Measurements from ENCODE around the gene BBS9. TPM values are rescaled to one million over a fixed set of nuclear protein-coding genes. Genes with fewer than 3 reads are reported as not detected.

Gene BBS9
- total RNA-seq, 4 donors from 2014 or later = 16.4 to 26.0 (median 21.4) TPM

DNA sequence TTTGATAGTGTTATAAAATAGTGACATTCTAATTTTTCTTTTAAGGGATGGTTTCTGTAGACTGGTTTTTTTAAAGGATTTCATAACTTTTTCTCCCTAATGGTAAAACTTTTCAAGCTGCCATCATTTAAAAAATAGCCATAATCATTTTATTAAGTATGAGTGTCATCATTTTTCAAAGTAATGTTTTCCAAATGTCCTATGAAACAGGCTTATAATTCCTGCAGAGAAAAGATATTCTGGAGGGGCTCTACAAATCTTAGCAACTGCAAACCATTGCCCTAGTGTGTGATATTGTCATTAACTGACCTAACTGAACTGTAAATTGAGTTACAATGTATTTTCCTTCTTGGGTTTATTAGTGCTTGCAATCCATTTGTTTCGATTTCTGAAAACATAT is 226.0 kb downstream of the BBS9 start:
- no peak overlapping the region for H3K27ac ChIP-seq
- no peaks in the 10 kb centered on the region for H3K9me3 ChIP-seq
- WGBS = 100% methylated on average over 1 of the region's 1 CpG
- no peak for TF ChIP-seq EP300 (IDR thresholded peaks at IDR 0.05)
- TF ChIP-seq POLR2AphosphoS5 (IDR thresholded peaks at IDR 0.05) = no peak
- TF ChIP-seq POLR2A (IDR thresholded peaks at IDR 0.05) = no peak
- no peak for TF ChIP-seq CTCF (IDR thresholded peaks at IDR 0.05)
- no peak for DNase-seq (ENCODE audit: low spot score in 2 of 2)
- H3K27me3 ChIP-seq = no peaks in the 10 kb centered on the region
- no peak overlapping the region for H3K4me3 ChIP-seq
- no peaks in the 10 kb centered on the region for H3K4me1 ChIP-seq
- H3K36me3 ChIP-seq = peaks cover 2% of the 10 kb centered on the region

DNA sequence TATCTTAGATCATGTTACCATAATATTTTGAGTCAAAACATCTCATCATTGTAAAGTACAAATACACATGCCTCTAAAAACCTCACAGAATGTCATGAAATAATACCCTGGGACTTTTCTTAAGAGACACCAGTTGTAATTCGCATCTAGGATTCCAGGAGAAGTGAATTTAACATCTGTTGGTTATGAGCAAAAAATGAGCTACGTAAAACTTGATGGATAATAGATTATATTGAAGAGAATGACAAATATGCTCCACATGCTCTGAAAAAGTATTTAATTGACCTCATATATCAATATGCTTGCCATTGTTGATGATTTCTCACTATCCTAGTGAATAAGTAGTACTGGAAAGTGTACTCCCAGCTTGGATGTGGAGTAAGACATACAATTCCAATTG is 227.0 kb downstream of the BBS9 start:
- no peak for TF ChIP-seq EP300 (IDR thresholded peaks at IDR 0.05)
- TF ChIP-seq CTCF (IDR thresholded peaks at IDR 0.05) = no peak
- no peak for TF ChIP-seq POLR2AphosphoS5 (IDR thresholded peaks at IDR 0.05)
- no peak for TF ChIP-seq POLR2A (IDR thresholded peaks at IDR 0.05)
- Histone ChIP-seq H3K36me3 (no peaks in the 10 kb centered on the region), H3K27me3 (no peaks in the 10 kb centered on the region), H3K9me3 (no peaks in the 10 kb centered on the region), H3K27ac (no peak overlapping the region), H3K4me1 (no peaks in the 10 kb centered on the region), H3K4me3 (no peak overlapping the region)
- WGBS = 83% methylated on average over 2 of the region's 2 CpGs
- DNase-seq (ENCODE audit: low spot score in 2 of 2) = no peak

DNA sequence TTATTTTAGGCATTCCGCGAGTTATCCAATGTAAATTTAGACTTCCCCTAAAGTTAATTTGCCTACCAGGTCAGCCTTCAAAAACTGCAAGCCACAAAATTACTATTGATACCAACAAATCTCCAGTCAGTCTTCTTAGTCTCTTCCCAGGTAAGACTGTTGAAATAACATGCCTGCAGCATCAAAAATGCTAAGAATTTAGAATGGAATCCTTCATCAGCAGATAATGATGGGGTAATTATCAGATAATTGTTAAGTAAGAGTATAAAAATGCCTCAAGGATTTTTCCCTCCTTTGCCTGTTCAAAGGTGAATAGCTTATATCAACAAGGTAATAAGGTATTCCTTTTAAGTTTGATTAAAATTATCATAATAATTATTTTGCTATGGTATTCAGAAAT is 228.5 kb downstream of the BBS9 start:
- Histone ChIP-seq H3K27ac (no peak overlapping the region), H3K4me1 (no peaks in the 10 kb centered on the region), H3K4me3 (no peak overlapping the region), H3K36me3 (no peaks in the 10 kb centered on the region), H3K27me3 (no peaks in the 10 kb centered on the region), H3K9me3 (no peaks in the 10 kb centered on the region)
- DNase-seq (ENCODE audit: low spot score in 2 of 2) = no peak
- 78% methylated on average over 2 of the region's 2 CpGs for WGBS
- TF ChIP-seq CTCF (IDR thresholded peaks at IDR 0.05) (no peak), EP300 (IDR thresholded peaks at IDR 0.05) (no peak), POLR2AphosphoS5 (IDR thresholded peaks at IDR 0.05) (no peak), POLR2A (IDR thresholded peaks at IDR 0.05) (no peak)

GRCh38 chr7:33369888-33370287 is 240.5 kb downstream of the BBS9 start:
- 98% methylated on average over 3 of the region's 3 CpGs for WGBS
- no peak overlapping the region for H3K4me3 ChIP-seq
- H3K9me3 ChIP-seq = no peaks in the 10 kb centered on the region
- no peaks in the 10 kb centered on the region for H3K4me1 ChIP-seq
- no peak for DNase-seq (ENCODE audit: low spot score in 2 of 2)
- no peaks in the 10 kb centered on the region for H3K27me3 ChIP-seq
- TF ChIP-seq POLR2A (IDR thresholded peaks at IDR 0.05) = no peak
- no peak for TF ChIP-seq POLR2AphosphoS5 (IDR thresholded peaks at IDR 0.05)
- no peak for TF ChIP-seq EP300 (IDR thresholded peaks at IDR 0.05)
- no peak for TF ChIP-seq CTCF (IDR thresholded peaks at IDR 0.05)
- H3K36me3 ChIP-seq = no peaks in the 10 kb centered on the region
- no peak overlapping the region for H3K27ac ChIP-seq

DNA sequence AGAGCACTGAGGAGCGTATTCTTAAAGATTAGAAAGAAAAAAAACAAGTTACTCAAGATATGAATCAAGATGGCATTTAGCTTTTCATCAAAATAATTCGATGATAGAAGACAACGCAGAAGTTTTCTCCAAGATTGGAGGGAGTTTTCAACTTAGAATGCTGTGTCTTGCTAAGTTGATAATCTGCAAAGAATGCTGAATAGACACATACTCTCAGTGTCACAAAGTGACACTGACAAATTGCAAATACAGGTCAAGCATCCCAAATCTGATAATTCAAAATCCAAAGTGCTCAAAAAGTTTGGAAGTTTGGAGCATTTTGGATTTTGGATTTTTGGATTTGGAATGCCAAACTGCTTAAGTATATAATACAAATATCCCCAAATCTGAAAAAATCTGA is 243.8 kb downstream of the BBS9 start:
- TF ChIP-seq POLR2AphosphoS5 (IDR thresholded peaks at IDR 0.05) = no peak
- TF ChIP-seq POLR2A (IDR thresholded peaks at IDR 0.05) = no peak
- TF ChIP-seq CTCF (IDR thresholded peaks at IDR 0.05) = no peak
- TF ChIP-seq EP300 (IDR thresholded peaks at IDR 0.05) = no peak
- no peak for DNase-seq (ENCODE audit: low spot score in 2 of 2)
- H3K4me1 ChIP-seq = no peaks in the 10 kb centered on the region
- no peaks in the 10 kb centered on the region for H3K27me3 ChIP-seq
- 94% methylated on average over 3 of the region's 3 CpGs for WGBS
- H3K4me3 ChIP-seq = no peak overlapping the region
- H3K36me3 ChIP-seq = no peaks in the 10 kb centered on the region
- H3K27ac ChIP-seq = no peak overlapping the region
- no peaks in the 10 kb centered on the region for H3K9me3 ChIP-seq

Data from suprapubic skin (tissue), 4 donors.